Ovary (tissue), 3 donors: ENCODE measurements around the gene NKX6-2.
"Not testable (repeated sequence)": the region's sequence is repeated elsewhere in the genome, so short reads cannot be mapped to it uniquely, and the experiment has no call there.

Experiments
- CTCF ChIP-seq, 3 donors: fragments of 450-650 bp in 2 of 3; fragments of 200-600 bp in 1 of 3; IDR thresholded peaks; one replicate each; pipeline versions ENCODE4 v1.5.1 to v1.8.0; 2016 to 2022; ENCODE audit warnings: antibody characterized with exemption in 3 of 3, mild to moderate bottlenecking in 1 of 3
- EP300 ChIP-seq: sonication (generic); formaldehyde crosslinking; IDR thresholded peaks from one replicate; pipeline ENCODE4 v1.6.1; 2017; ENCODE audit warnings: antibody characterized with exemption
- donor health status: DM: no; HTN: no; CAD: no.

GRCh38 chr10:132792099-132792498 is 6.2 kb upstream of the NKX6-2 start:
- TF ChIP-seq CTCF (IDR thresholded peaks at IDR 0.05); EP300: not testable (repeated sequence)
